HG03439 (cell line): ENCODE measurements around the gene IER5.

Source experiments
- ATAC-seq: cut with Tn5 transposase; IDR thresholded peaks from one replicate; pipeline ENCODE4 v1.9.1; 2021; ENCODE audit warnings: mild to moderate bottlenecking, moderate library complexity; ENCODE audit not compliant: unreplicated experiment

The IER5 gene

GRCh38 chr1:181133441-181133951, 45.0 kb downstream of the IER5 start:
- ATAC-seq, result no peak

- no peak for ATAC-seq
Observed at GRCh38 chr1:181133969-181134418, 45.5 kb downstream of the IER5 start.

GRCh38 chr1:181134543-181135436, 46.3 kb downstream of the IER5 start:
- peak; percentile 37 for ATAC-seq

GRCh38 chr1:181135437-181135731, 46.9 kb downstream of the IER5 start:
- ATAC-seq, result no peak

- no peak for ATAC-seq
Observed at GRCh38 chr1:181135815-181136737, 47.6 kb downstream of the IER5 start.

GRCh38 chr1:181136738-181137122, 48.2 kb downstream of the IER5 start:
- no peak for ATAC-seq

- no peak for ATAC-seq
Observed at GRCh38 chr1:181137217-181137743, 48.8 kb downstream of the IER5 start.

GRCh38 chr1:181139631-181140061, 51.1 kb downstream of the IER5 start:
- no peak for ATAC-seq

GRCh38 chr1:181140398-181140797, 51.9 kb downstream of the IER5 start:
- ATAC-seq, result no peak

GRCh38 chr1:181140891-181141290, 52.4 kb downstream of the IER5 start:
- ATAC-seq, result no peak

GRCh38 chr1:181141431-181141910, 53.0 kb downstream of the IER5 start:
- no peak for ATAC-seq
